ENCODE measurements around the gene IQCB1. TPM values are rescaled to one million over a fixed set of nuclear protein-coding genes. Genes with fewer than 3 reads are reported as not detected.

Gene IQCB1
- total and polyA plus RNA-seq, 10 of the 15 experiments (the other 5 are each of a cell fraction or from before 2014, with no cell fraction given), result 36.0 to 69.4 (median 48.9) TPM

DNA sequence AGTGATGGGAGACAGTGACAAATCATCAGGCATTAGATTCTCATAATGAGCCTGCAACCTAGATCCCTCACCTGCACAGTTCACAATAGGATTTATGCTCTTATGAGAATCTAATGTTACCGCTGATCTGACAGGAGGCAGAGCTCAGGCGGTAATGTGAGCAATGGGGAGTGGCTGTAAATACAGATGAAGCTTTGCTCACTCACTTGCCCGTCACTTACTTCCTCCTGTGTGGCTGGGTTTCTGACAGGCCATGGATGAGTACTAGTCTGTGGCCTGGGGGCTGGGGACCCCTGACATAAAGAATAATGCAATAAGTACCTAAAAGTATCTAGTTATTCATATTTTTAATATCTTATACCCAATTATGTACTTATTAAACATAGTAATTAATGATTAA, 15.6 kb downstream of the IQCB1 start:
- TF ChIP-seq, protein P1, sequence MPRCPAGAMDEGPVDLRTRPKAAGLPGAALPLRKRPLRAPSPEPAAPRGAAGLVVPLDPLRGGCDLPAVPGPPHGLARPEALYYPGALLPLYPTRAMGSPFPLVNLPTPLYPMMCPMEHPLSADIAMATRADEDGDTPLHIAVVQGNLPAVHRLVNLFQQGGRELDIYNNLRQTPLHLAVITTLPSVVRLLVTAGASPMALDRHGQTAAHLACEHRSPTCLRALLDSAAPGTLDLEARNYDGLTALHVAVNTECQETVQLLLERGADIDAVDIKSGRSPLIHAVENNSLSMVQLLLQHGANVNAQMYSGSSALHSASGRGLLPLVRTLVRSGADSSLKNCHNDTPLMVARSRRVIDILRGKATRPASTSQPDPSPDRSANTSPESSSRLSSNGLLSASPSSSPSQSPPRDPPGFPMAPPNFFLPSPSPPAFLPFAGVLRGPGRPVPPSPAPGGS (IDR thresholded peaks at IDR 0.05; ENCODE audit: borderline replicate concordance, insufficient read depth, low read depth, low read length, poor library complexity, severe bottlenecking), result no peak
- no peak for TF ChIP-seq SMARCA5 (IDR thresholded peaks at IDR 0.05)
- no peak for TF ChIP-seq MTA2 (IDR thresholded peaks at IDR 0.05; ENCODE audit: low read depth)
- TF ChIP-seq IRF3 (IDR thresholded peaks at IDR 0.05), result no peak
- no peak for TF ChIP-seq NFYB (IDR thresholded peaks at IDR 0.05; ENCODE audit: insufficient read depth, low read depth, low read length)
- no peak for TF ChIP-seq EP300 (IDR thresholded peaks at IDR 0.05; ENCODE audit: borderline replicate concordance in 1 of 2, control insufficient read depth in 1 of 2, low read depth in 2 of 2, low read length in 2 of 2)
- TF ChIP-seq POU2F2 (IDR thresholded peaks at IDR 0.05; ENCODE audit: borderline replicate concordance, low read depth, low read length), result no peak
- no peak for TF ChIP-seq SUZ12 (IDR thresholded peaks at IDR 0.05; ENCODE audit: unreplicated experiment)
- TF ChIP-seq ZBTB33 (IDR thresholded peaks at IDR 0.05), result no peak

More for the DNA sequence above, 15.6 kb downstream of the IQCB1 start:
- H3K9me3 ChIP-seq (replicated peaks; ENCODE audit: control insufficient read depth, insufficient read depth, low read length), result peaks cover 32% of the 10 kb centered on the region
- H2AFZ ChIP-seq (ENCODE audit: control insufficient read depth, low read depth, low read length), result no peak overlapping the region
- ChIA-PET SMC1A (ENCODE audit: uncharacterized antibody, unreplicated experiment) (interaction anchor here (1.0 to 1.7 kb wide), 4 partner anchors 10 to 20 kb away, joined by 3 to 14 read pairs (median 8); no protein-coding TSS in a partner anchor), CTCF (interaction anchor here (1.0 kb wide), 1 partner anchor 259 kb away, joined by 3 read pairs; no protein-coding TSS in a partner anchor), POLR2A (interaction anchor here (1.7 kb wide), 1 partner anchor 16 kb away, joined by 6 read pairs; the partner anchor contains the start of genes EAF2 and IQCB1), RAD21 (ENCODE audit: unreplicated experiment) (interaction anchor here (1.3 to 2.0 kb wide), 2 partner anchors 9 to 24 kb away, joined by 5 to 8 read pairs; no protein-coding TSS in a partner anchor)
- no TSS peak for BruUV-seq (replicated peaks)
- no peaks in the 10 kb centered on the region for H4K20me1 ChIP-seq (ENCODE audit: control insufficient read depth, insufficient read depth)
- peaks cover 4 to 25% of the 10 kb centered on the region in 2 experiments for H3K36me3 ChIP-seq (ENCODE audit: control insufficient read depth in 2 of 2, insufficient read depth in 2 of 2, low read length in 1 of 2)
- WGBS (ENCODE audit: insufficient coverage, insufficient replicate concordance, low lambda C conversion rate, missing lambda C conversion rate), result 96% methylated on average over 3 of the region's 3 CpGs
- in situ Hi-C loops (cut with MboI) (no loop called here), intact Hi-C loops (cut with micrococcal nuclease; ENCODE audit: unreplicated experiment) (no loop called here)
- H3K4me1 ChIP-seq (ENCODE audit: control insufficient read depth, insufficient read depth, low read length), result no peaks in the 10 kb centered on the region
- peaks cover 23% of the 10 kb centered on the region for H3K79me2 ChIP-seq (ENCODE audit: control insufficient read depth, insufficient read depth, low read length)
- H3K4me2 ChIP-seq (ENCODE audit: control insufficient read depth, insufficient read depth), result no peak overlapping the region
- DNase-seq (ENCODE audit: low read depth, low spot score) (no peak), FAIRE-seq (no peak), ATAC-seq (peak; percentile 75)
- H3K27ac ChIP-seq (ENCODE audit: control insufficient read depth, insufficient read depth), result no peak overlapping the region
- H3K9ac ChIP-seq (ENCODE audit: control insufficient read depth, insufficient read depth, low read length), result no peak overlapping the region
- H3K4me3 ChIP-seq, result no peak overlapping the region
- no peaks in the 10 kb centered on the region for H3K27me3 ChIP-seq (replicated peaks in 1 of 2; ENCODE audit: control insufficient read depth in 2 of 2, insufficient read depth in 2 of 2, low read length in 1 of 2)

Data from GM12878 (cell line).